ENCODE measurements around the gene SIX1. TPM values are rescaled to one million over a fixed set of nuclear protein-coding genes. Genes with fewer than 3 reads are reported as not detected.

Gene SIX1
- total RNA-seq, 1 experiment from 2014 or later: 0.59 TPM

DNA sequence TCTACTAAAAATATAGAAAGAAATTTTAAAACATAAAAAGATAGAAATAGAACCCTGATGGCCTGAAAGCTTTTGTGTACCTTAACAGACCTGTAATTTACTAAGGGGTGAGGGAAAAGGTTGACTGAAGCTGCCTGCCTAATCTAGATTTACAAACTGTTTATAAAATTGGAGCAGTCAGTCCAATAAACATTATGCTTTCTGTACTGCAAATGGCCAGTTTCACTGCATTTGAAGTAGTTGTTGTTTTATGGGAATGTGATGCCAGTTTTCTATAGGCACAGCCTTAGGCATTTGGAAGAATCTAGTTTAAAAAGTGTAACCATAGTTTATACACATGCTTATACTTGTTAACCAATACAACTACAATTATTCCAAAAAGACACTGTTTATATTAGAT is 19.1 kb downstream of the SIX1 start:
- ATAC-seq (no peak), DNase-seq (ENCODE audit: low spot score) (no peak)
- peaks cover 5% of the 10 kb centered on the region; the same call in 1 of the 2 replicates for H3K27me3 Mint-ChIP-seq (ENCODE audit: low read depth)
- no peaks in the 10 kb centered on the region for H3K9me3 Mint-ChIP-seq
- CTCF ChIA-PET: no interaction called here
- H3K4me3 Mint-ChIP-seq: no peak overlapping the region
- H3K36me3 Mint-ChIP-seq: no peaks in the 10 kb centered on the region
- POLR2A ChIA-PET: no interaction called here
- TF ChIP-seq ATF1 (CRISPR knock-in tag; IDR thresholded peaks at IDR 0.05) (no peak), ZNF219 (CRISPR knock-in tag; IDR thresholded peaks at IDR 0.05; ENCODE audit: borderline replicate concordance) (no peak), MXD4 (CRISPR knock-in tag; IDR thresholded peaks at IDR 0.05; ENCODE audit: borderline replicate concordance) (no peak), SP1 (CRISPR knock-in tag; conservative IDR thresholded peaks at IDR 0.05) (no peak), ETV6 (CRISPR knock-in tag; IDR thresholded peaks at IDR 0.05) (no peak)
- TF ChIP-seq, protein P1, sequence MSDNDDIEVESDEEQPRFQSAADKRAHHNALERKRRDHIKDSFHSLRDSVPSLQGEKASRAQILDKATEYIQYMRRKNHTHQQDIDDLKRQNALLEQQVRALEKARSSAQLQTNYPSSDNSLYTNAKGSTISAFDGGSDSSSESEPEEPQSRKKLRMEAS (CRISPR knock-in tag; IDR thresholded peaks at IDR 0.05): no peak
- peaks cover 11% of the 10 kb centered on the region for H3K4me1 Mint-ChIP-seq
- no peak overlapping the region for H3K27ac Mint-ChIP-seq

DNA sequence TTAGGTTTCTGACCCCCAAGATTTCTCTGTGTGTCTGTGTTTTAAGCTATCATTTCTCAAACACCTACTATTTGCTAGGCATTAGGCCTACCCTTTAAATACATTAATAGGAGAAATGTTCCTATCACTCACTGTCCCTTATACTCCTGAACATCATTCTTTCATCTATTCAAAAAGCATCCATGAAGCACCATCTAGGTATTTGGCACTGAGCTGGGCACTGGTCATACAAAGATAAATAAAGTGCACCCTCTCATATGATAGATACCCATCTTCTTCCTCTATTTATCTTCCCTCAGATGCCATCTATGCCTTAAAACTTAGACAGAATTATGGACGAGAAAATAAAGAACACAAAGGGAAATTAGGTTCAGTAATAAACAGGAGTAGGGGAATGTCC is 20.4 kb downstream of the SIX1 start:
- CTCF ChIA-PET: no interaction called here
- Mint-ChIP-seq H3K27ac (no peak overlapping the region), H3K9me3 (no peaks in the 10 kb centered on the region), H3K4me1 (peaks cover 11% of the 10 kb centered on the region), H3K4me3 (no peak overlapping the region), H3K27me3 (ENCODE audit: low read depth) (no peaks in the 10 kb centered on the region), H3K36me3 (no peaks in the 10 kb centered on the region)
- no peak for TF ChIP-seq JAZF1 (CRISPR knock-in tag; IDR thresholded peaks at IDR 0.05)
- no peak for DNase-seq (ENCODE audit: low spot score)
- ATAC-seq: no peak
- POLR2A ChIA-PET: interaction anchor here (0.5 to 0.6 kb wide), 2 partner anchors 47 to 608 kb away, joined by 3 to 4 read pairs; no protein-coding TSS in a partner anchor

DNA sequence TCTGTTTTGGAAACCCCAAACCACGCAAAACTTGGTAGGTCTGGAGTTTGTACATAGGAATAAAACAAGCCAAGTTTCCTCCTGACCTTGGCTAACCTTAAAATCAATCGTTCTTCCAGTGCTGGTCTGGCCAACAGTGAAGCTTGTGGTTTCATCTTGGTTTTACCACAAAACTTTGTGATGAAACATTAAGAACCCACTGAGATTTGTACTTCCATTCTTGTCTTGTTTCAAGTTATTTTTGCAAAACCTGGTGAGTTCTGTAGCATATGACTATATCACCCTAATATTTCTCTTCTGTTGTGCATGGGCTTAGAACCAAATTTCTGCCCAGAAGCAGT is 26.4 kb downstream of the SIX1 start:
- CTCF ChIA-PET: interaction anchor here (0.6 to 1.4 kb wide), 2 partner anchors 27 to 31 kb away, joined by 3 to 4 read pairs; no protein-coding TSS in a partner anchor
- no peak overlapping the region for H3K4me3 Mint-ChIP-seq

More for the DNA sequence above, 26.4 kb downstream of the SIX1 start:
- ATAC-seq (no peak), DNase-seq (ENCODE audit: low spot score) (no peak)
- peaks cover 16% of the 10 kb centered on the region for H3K4me1 Mint-ChIP-seq
- TF ChIP-seq FOXK1 (CRISPR knock-in tag; IDR thresholded peaks at IDR 0.05): no peak
- TF ChIP-seq CREB1 (CRISPR knock-in tag; IDR thresholded peaks at IDR 0.05): no peak
- TF ChIP-seq, protein P2, sequence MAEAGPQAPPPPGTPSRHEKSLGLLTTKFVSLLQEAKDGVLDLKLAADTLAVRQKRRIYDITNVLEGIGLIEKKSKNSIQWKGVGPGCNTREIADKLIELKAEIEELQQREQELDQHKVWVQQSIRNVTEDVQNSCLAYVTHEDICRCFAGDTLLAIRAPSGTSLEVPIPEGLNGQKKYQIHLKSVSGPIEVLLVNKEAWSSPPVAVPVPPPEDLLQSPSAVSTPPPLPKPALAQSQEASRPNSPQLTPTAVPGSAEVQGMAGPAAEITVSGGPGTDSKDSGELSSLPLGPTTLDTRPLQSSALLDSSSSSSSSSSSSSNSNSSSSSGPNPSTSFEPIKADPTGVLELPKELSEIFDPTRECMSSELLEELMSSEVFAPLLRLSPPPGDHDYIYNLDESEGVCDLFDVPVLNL (CRISPR knock-in tag; IDR thresholded peaks at IDR 0.05; ENCODE audit: borderline replicate concordance, low read depth): no peak
- TF ChIP-seq, protein P3, sequence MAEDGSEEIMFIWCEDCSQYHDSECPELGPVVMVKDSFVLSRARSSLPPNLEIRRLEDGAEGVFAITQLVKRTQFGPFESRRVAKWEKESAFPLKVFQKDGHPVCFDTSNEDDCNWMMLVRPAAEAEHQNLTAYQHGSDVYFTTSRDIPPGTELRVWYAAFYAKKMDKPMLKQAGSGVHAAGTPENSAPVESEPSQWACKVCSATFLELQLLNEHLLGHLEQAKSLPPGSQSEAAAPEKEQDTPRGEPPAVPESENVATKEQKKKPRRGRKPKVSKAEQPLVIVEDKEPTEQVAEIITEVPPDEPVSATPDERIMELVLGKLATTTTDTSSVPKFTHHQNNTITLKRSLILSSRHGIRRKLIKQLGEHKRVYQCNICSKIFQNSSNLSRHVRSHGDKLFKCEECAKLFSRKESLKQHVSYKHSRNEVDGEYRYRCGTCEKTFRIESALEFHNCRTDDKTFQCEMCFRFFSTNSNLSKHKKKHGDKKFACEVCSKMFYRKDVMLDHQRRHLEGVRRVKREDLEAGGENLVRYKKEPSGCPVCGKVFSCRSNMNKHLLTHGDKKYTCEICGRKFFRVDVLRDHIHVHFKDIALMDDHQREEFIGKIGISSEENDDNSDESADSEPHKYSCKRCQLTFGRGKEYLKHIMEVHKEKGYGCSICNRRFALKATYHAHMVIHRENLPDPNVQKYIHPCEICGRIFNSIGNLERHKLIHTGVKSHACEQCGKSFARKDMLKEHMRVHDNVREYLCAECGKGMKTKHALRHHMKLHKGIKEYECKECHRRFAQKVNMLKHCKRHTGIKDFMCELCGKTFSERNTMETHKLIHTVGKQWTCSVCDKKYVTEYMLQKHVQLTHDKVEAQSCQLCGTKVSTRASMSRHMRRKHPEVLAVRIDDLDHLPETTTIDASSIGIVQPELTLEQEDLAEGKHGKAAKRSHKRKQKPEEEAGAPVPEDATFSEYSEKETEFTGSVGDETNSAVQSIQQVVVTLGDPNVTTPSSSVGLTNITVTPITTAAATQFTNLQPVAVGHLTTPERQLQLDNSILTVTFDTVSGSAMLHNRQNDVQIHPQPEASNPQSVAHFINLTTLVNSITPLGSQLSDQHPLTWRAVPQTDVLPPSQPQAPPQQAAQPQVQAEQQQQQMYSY (CRISPR knock-in tag; IDR thresholded peaks at IDR 0.05): no peak
- no peak for TF ChIP-seq FOXJ3 (CRISPR knock-in tag; IDR thresholded peaks at IDR 0.05; ENCODE audit: borderline replicate concordance)
- TF ChIP-seq CREM (CRISPR knock-in tag; IDR thresholded peaks at IDR 0.05): no peak
- no peak for TF ChIP-seq ZNF416 (CRISPR knock-in tag; IDR thresholded peaks at IDR 0.05)
- TF ChIP-seq, protein P4, sequence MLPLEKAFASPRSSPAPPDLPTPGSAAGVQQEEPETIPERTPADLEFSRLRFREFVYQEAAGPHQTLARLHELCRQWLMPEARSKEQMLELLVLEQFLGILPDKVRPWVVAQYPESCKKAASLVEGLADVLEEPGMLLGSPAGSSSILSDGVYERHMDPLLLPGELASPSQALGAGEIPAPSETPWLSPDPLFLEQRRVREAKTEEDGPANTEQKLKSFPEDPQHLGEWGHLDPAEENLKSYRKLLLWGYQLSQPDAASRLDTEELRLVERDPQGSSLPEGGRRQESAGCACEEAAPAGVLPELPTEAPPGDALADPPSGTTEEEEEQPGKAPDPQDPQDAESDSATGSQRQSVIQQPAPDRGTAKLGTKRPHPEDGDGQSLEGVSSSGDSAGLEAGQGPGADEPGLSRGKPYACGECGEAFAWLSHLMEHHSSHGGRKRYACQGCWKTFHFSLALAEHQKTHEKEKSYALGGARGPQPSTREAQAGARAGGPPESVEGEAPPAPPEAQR (CRISPR knock-in tag; IDR thresholded peaks at IDR 0.05): no peak
- no peak for TF ChIP-seq MYBL2 (CRISPR knock-in tag; IDR thresholded peaks at IDR 0.05)
- no peak for TF ChIP-seq FOXP1 (CRISPR knock-in tag; IDR thresholded peaks at IDR 0.05; ENCODE audit: borderline replicate concordance)
- TF ChIP-seq JUN (CRISPR knock-in tag; IDR thresholded peaks at IDR 0.05): no peak
- no peak for TF ChIP-seq ZNF423 (CRISPR knock-in tag; IDR thresholded peaks at IDR 0.05)
- TF ChIP-seq SMAD3 (CRISPR knock-in tag; IDR thresholded peaks at IDR 0.05; ENCODE audit: borderline replicate concordance): no peak
- TF ChIP-seq TEAD1 (CRISPR knock-in tag; IDR thresholded peaks at IDR 0.05): no peak
- no peak for TF ChIP-seq ATF1 (CRISPR knock-in tag; IDR thresholded peaks at IDR 0.05)
- TF ChIP-seq, protein P5, sequence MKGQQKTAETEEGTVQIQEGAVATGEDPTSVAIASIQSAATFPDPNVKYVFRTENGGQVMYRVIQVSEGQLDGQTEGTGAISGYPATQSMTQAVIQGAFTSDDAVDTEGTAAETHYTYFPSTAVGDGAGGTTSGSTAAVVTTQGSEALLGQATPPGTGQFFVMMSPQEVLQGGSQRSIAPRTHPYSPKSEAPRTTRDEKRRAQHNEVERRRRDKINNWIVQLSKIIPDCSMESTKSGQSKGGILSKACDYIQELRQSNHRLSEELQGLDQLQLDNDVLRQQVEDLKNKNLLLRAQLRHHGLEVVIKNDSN (CRISPR knock-in tag; IDR thresholded peaks at IDR 0.05): no peak
- H3K27ac Mint-ChIP-seq: no peak overlapping the region
- H3K27me3 Mint-ChIP-seq (ENCODE audit: low read depth): peaks cover 4% of the 10 kb centered on the region; the same call in 1 of the 2 replicates
- H3K36me3 Mint-ChIP-seq: no peaks in the 10 kb centered on the region
- no peaks in the 10 kb centered on the region for H3K9me3 Mint-ChIP-seq
- POLR2A ChIA-PET: no interaction called here

Data from WTC11 (cell line).